Hepatocyte (in vitro differentiated cells): ENCODE data around the gene LRRC31. TPM values are rescaled to one million over a fixed set of nuclear protein-coding genes. Genes with fewer than 3 reads are reported as not detected.

Experiments
- DNase-seq: peaks from one replicate; pipeline ENCODE4 v3.0.0-alpha.2; 2016; ENCODE audit warnings: low spot score
- H2AFZ ChIP-seq: fragments of 200-600 bp; sonication (generic); 2 replicates; pipeline ENCODE4 v1.6.0; 2016; ENCODE audit warnings: antibody characterized with exemption, mild to moderate bottlenecking
- H3K27ac ChIP-seq: fragments of 200-600 bp; sonication (generic); 2 replicates; pipeline ENCODE4 v1.5.1; 2016; ENCODE audit warnings: mild to moderate bottlenecking
- H3K27me3 ChIP-seq: fragments of 200-600 bp; sonication (generic); 2 replicates; pipeline ENCODE4 v1.6.1; 2016
- H3K36me3 ChIP-seq: fragments of 200-600 bp; sonication (generic); replicated peaks from 2 replicates; pipeline ENCODE4 v1.5.1; 2016; ENCODE audit warnings: low read depth; ENCODE audit not compliant: insufficient read depth
- H3K4me1 ChIP-seq: fragments of 200-600 bp; sonication (generic); 2 replicates; pipeline ENCODE4 v1.5.1; 2016; ENCODE audit warnings: mild to moderate bottlenecking, moderate library complexity; ENCODE audit not compliant: insufficient read depth
- H3K4me2 ChIP-seq: fragments of 200-600 bp; sonication (generic); 2 replicates; pipeline ENCODE4 v1.6.0; 2016
- H3K4me3 ChIP-seq: fragments of 200-600 bp; sonication (generic); 2 replicates; pipeline ENCODE4 v1.5.1; 2016; ENCODE audit warnings: mild to moderate bottlenecking
- H3K79me2 ChIP-seq: fragments of 200-600 bp; sonication (generic); 2 replicates; pipeline ENCODE4 v1.6.0; 2017; ENCODE audit warnings: mild to moderate bottlenecking
- H3K9me2 ChIP-seq: fragments of 200-600 bp; sonication (generic); replicated peaks from 2 replicates; pipeline ENCODE4 v1.6.0; 2017; ENCODE audit warnings: mild to moderate bottlenecking; ENCODE audit not compliant: insufficient read depth
- H3K9me3 ChIP-seq: fragments of 200-600 bp; sonication (generic); 2 replicates; pipeline ENCODE4 v1.5.1; 2016; ENCODE audit warnings: low read depth, mild to moderate bottlenecking
- H4K20me1 ChIP-seq: fragments of 200-600 bp; sonication (generic); 2 replicates; pipeline ENCODE4 v1.6.0; 2016; ENCODE audit warnings: mild to moderate bottlenecking; ENCODE audit not compliant: insufficient read depth, poor library complexity, severe bottlenecking
- CTCF ChIP-seq: fragments of 200-600 bp; sonication (generic); IDR thresholded peaks from 2 replicates; pipeline ENCODE4 v1.5.1; 2016; ENCODE audit warnings: antibody characterized with exemption, mild to moderate bottlenecking; ENCODE audit not compliant: poor library complexity
- EZH2 ChIP-seq: fragments of 200-600 bp; sonication (generic); IDR thresholded peaks from 2 replicates; pipeline ENCODE4 v1.6.1; 2016; ENCODE audit warnings: antibody characterized with exemption, mild to moderate bottlenecking, borderline replicate concordance
- EZH2phosphoT487 ChIP-seq: fragments of 200-600 bp; sonication (generic); IDR thresholded peaks from one replicate; pipeline ENCODE4 v1.6.1; 2018; ENCODE audit warnings: antibody characterized with exemption, mild to moderate bottlenecking, low read depth, moderate library complexity; ENCODE audit not compliant: unreplicated experiment, severe bottlenecking
- WGBS: methylation state at CpG from one replicate; pipeline ENCODE4 v1.1.6; 2016; ENCODE audit warnings: low lambda C conversion rate; ENCODE audit errors: missing lambda C conversion rate; 5-methylcytosine and 5-hydroxymethylcytosine counted together
- polyA plus RNA-seq: library from polyadenylated mRNA; unstranded; fragments of >200 nt; fragmentation: Nextera tagmentation; extraction: Ambion mirVana; gene quantifications from 2 replicates; pipeline ENCODE4 v1.2.1, GENCODE V29; 2016
- total RNA-seq: library from RNA; depleted of rRNA; stranded (reverse); fragments of >200 nt; gene quantifications from 2 replicates; pipeline ENCODE4 v1.2.3, GENCODE V29; 2014

The LRRC31 gene
- total and polyA plus RNA-seq, 2 experiments from 2014 or later: 1.4 to 6.1 TPM

GRCh38 chr3:169804681-169805080, 65.1 kb downstream of the LRRC31 start:
- Histone ChIP-seq H3K9me3 (no peaks in the 10 kb centered on the region), H3K4me1 (no peaks in the 10 kb centered on the region), H2AFZ (no peak overlapping the region), H3K4me3 (no peak overlapping the region), H3K36me3 (no peaks in the 10 kb centered on the region), H3K9me2 (no peaks in the 10 kb centered on the region), H3K79me2 (no peaks in the 10 kb centered on the region), H3K27ac (no peak overlapping the region), H4K20me1 (no peaks in the 10 kb centered on the region), H3K4me2 (no peak overlapping the region), H3K27me3 (no peaks in the 10 kb centered on the region)
- 94% methylated on average over 3 of the region's 3 CpGs for WGBS
- no peak for TF ChIP-seq EZH2phosphoT487
- no peak for TF ChIP-seq CTCF
- no peak for TF ChIP-seq EZH2
- no peak for DNase-seq

GRCh38 chr3:169792359-169792758, 77.4 kb downstream of the LRRC31 start:
- H3K4me3 ChIP-seq: no peak overlapping the region
- no peak for TF ChIP-seq CTCF
- TF ChIP-seq EZH2phosphoT487: no peak
- TF ChIP-seq EZH2: no peak
- no peak for DNase-seq
- no peak overlapping the region for H3K4me2 ChIP-seq
- WGBS: 100% methylated on average over 1 of the region's 1 CpG
- no peaks in the 10 kb centered on the region for H3K4me1 ChIP-seq
- no peak overlapping the region for H2AFZ ChIP-seq
- no peaks in the 10 kb centered on the region for H3K9me3 ChIP-seq
- H3K27me3 ChIP-seq: no peaks in the 10 kb centered on the region
- H4K20me1 ChIP-seq: no peaks in the 10 kb centered on the region
- no peaks in the 10 kb centered on the region for H3K79me2 ChIP-seq
- no peaks in the 10 kb centered on the region for H3K36me3 ChIP-seq
- no peaks in the 10 kb centered on the region for H3K9me2 ChIP-seq
- no peak overlapping the region for H3K27ac ChIP-seq

- Histone ChIP-seq H3K36me3 (no peaks in the 10 kb centered on the region), H3K9me2 (no peaks in the 10 kb centered on the region), H2AFZ (no peak overlapping the region), H4K20me1 (no peaks in the 10 kb centered on the region), H3K27me3 (no peaks in the 10 kb centered on the region), H3K27ac (no peak overlapping the region), H3K79me2 (no peaks in the 10 kb centered on the region), H3K4me1 (no peaks in the 10 kb centered on the region), H3K4me3 (no peak overlapping the region), H3K4me2 (no peak overlapping the region), H3K9me3 (no peaks in the 10 kb centered on the region)
- DNase-seq: no peak
- TF ChIP-seq CTCF: no peak
- no peak for TF ChIP-seq EZH2
- no peak for TF ChIP-seq EZH2phosphoT487
- WGBS: 95% methylated on average over 4 of the region's 4 CpGs
Measured at GRCh38 chr3:169790687-169791429, 78.9 kb downstream of the LRRC31 start.
